Hematopoietic multipotent progenitor cell treated with erythropoietin and hydrocortisone succinate and interleukin-3 and kit ligand, for 4 days (in vitro differentiated cells): ENCODE data around the gene C12orf75.
"Not testable (repeated sequence)": the region's sequence is repeated elsewhere in the genome, so short reads cannot be mapped to it uniquely, and the experiment has no call there.

ENCODE experiments used
- DNase-seq: peaks from one replicate; pipeline ENCODE4 v3.0.0-alpha.2; 2015

C12orf75 gene

GRCh38 chr12:105310476-105311085 lies 19.9 kb upstream of the C12orf75 start:
- not testable (repeated sequence) for DNase-seq

- DNase-seq = not testable (repeated sequence)
Measured at GRCh38 chr12:105311936-105312335, 18.6 kb upstream of the C12orf75 start.

- not testable (repeated sequence) for DNase-seq
Measured at GRCh38 chr12:105313755-105314154, 16.7 kb upstream of the C12orf75 start.

GRCh38 chr12:105315130-105315529 lies 15.4 kb upstream of the C12orf75 start:
- no peak for DNase-seq

GRCh38 chr12:105315726-105316125 lies 14.8 kb upstream of the C12orf75 start:
- no peak for DNase-seq

GRCh38 chr12:105316931-105317852 lies 13.3 kb upstream of the C12orf75 start:
- no peak for DNase-seq

GRCh38 chr12:105317942-105318621 lies 12.4 kb upstream of the C12orf75 start:
- DNase-seq = no peak

- DNase-seq = no peak
Measured at GRCh38 chr12:105318651-105319483, 11.6 kb upstream of the C12orf75 start.

GRCh38 chr12:105319691-105320209 lies 10.7 kb upstream of the C12orf75 start:
- DNase-seq = no peak

GRCh38 chr12:105321125-105321524 lies 9.4 kb upstream of the C12orf75 start:
- DNase-seq = no peak

- DNase-seq = no peak
Measured at GRCh38 chr12:105322070-105322469, 8.4 kb upstream of the C12orf75 start.

- no peak for DNase-seq
Measured at GRCh38 chr12:105324704-105325103, 5.8 kb upstream of the C12orf75 start.

GRCh38 chr12:105325117-105325516 lies 5.4 kb upstream of the C12orf75 start:
- no peak for DNase-seq

- no peak for DNase-seq
Measured at GRCh38 chr12:105329926-105330282, 587 bp upstream of the C12orf75 start.

- peak; percentile 46 for DNase-seq
Measured at GRCh38 chr12:105330931-105331804, 677 bp downstream of the C12orf75 start.

GRCh38 chr12:105331805-105332251 lies 1.3 kb downstream of the C12orf75 start:
- no peak for DNase-seq

- DNase-seq = not testable (repeated sequence)
Measured at GRCh38 chr12:105332286-105332685, 1.8 kb downstream of the C12orf75 start.

GRCh38 chr12:105332925-105333324 lies 2.4 kb downstream of the C12orf75 start:
- DNase-seq = no peak

- no peak for DNase-seq
Measured at GRCh38 chr12:105334001-105334400, 3.5 kb downstream of the C12orf75 start.

- DNase-seq = no peak
Measured at GRCh38 chr12:105334582-105334981, 4.1 kb downstream of the C12orf75 start.

- no peak for DNase-seq
Measured at GRCh38 chr12:105335856-105336255, 5.4 kb downstream of the C12orf75 start.
